Hepatocyte (in vitro differentiated cells): ENCODE results near the gene SLC29A3. TPM values are rescaled to one million over a fixed set of nuclear protein-coding genes. Genes with fewer than 3 reads are reported as not detected.

ENCODE experiments used
- DNase-seq: peaks from one replicate; pipeline ENCODE4 v3.0.0-alpha.2; 2016; ENCODE audit warnings: low spot score
- H2AFZ ChIP-seq: fragments of 200-600 bp; sonication (generic); 2 replicates; pipeline ENCODE4 v1.6.0; 2016; ENCODE audit warnings: antibody characterized with exemption, mild to moderate bottlenecking
- H3K27ac ChIP-seq: fragments of 200-600 bp; sonication (generic); 2 replicates; pipeline ENCODE4 v1.5.1; 2016; ENCODE audit warnings: mild to moderate bottlenecking
- H3K27me3 ChIP-seq: fragments of 200-600 bp; sonication (generic); 2 replicates; pipeline ENCODE4 v1.6.1; 2016
- H3K36me3 ChIP-seq: fragments of 200-600 bp; sonication (generic); replicated peaks from 2 replicates; pipeline ENCODE4 v1.5.1; 2016; ENCODE audit warnings: low read depth; ENCODE audit not compliant: insufficient read depth
- H3K4me1 ChIP-seq: fragments of 200-600 bp; sonication (generic); 2 replicates; pipeline ENCODE4 v1.5.1; 2016; ENCODE audit warnings: mild to moderate bottlenecking, moderate library complexity; ENCODE audit not compliant: insufficient read depth
- H3K4me2 ChIP-seq: fragments of 200-600 bp; sonication (generic); 2 replicates; pipeline ENCODE4 v1.6.0; 2016
- H3K4me3 ChIP-seq: fragments of 200-600 bp; sonication (generic); 2 replicates; pipeline ENCODE4 v1.5.1; 2016; ENCODE audit warnings: mild to moderate bottlenecking
- H3K79me2 ChIP-seq: fragments of 200-600 bp; sonication (generic); 2 replicates; pipeline ENCODE4 v1.6.0; 2017; ENCODE audit warnings: mild to moderate bottlenecking
- H3K9me2 ChIP-seq: fragments of 200-600 bp; sonication (generic); replicated peaks from 2 replicates; pipeline ENCODE4 v1.6.0; 2017; ENCODE audit warnings: mild to moderate bottlenecking; ENCODE audit not compliant: insufficient read depth
- H3K9me3 ChIP-seq: fragments of 200-600 bp; sonication (generic); 2 replicates; pipeline ENCODE4 v1.5.1; 2016; ENCODE audit warnings: low read depth, mild to moderate bottlenecking
- H4K20me1 ChIP-seq: fragments of 200-600 bp; sonication (generic); 2 replicates; pipeline ENCODE4 v1.6.0; 2016; ENCODE audit warnings: mild to moderate bottlenecking; ENCODE audit not compliant: insufficient read depth, poor library complexity, severe bottlenecking
- CTCF ChIP-seq: fragments of 200-600 bp; sonication (generic); IDR thresholded peaks from 2 replicates; pipeline ENCODE4 v1.5.1; 2016; ENCODE audit warnings: antibody characterized with exemption, mild to moderate bottlenecking; ENCODE audit not compliant: poor library complexity
- EZH2 ChIP-seq: fragments of 200-600 bp; sonication (generic); IDR thresholded peaks from 2 replicates; pipeline ENCODE4 v1.6.1; 2016; ENCODE audit warnings: antibody characterized with exemption, mild to moderate bottlenecking, borderline replicate concordance
- EZH2phosphoT487 ChIP-seq: fragments of 200-600 bp; sonication (generic); IDR thresholded peaks from one replicate; pipeline ENCODE4 v1.6.1; 2018; ENCODE audit warnings: antibody characterized with exemption, mild to moderate bottlenecking, low read depth, moderate library complexity; ENCODE audit not compliant: unreplicated experiment, severe bottlenecking
- WGBS: methylation state at CpG from one replicate; pipeline ENCODE4 v1.1.6; 2016; ENCODE audit warnings: low lambda C conversion rate; ENCODE audit errors: missing lambda C conversion rate; 5-methylcytosine and 5-hydroxymethylcytosine counted together
- polyA plus RNA-seq: library from polyadenylated mRNA; unstranded; fragments of >200 nt; fragmentation: Nextera tagmentation; extraction: Ambion mirVana; gene quantifications from 2 replicates; pipeline ENCODE4 v1.2.1, GENCODE V29; 2016
- total RNA-seq: library from RNA; depleted of rRNA; stranded (reverse); fragments of >200 nt; gene quantifications from 2 replicates; pipeline ENCODE4 v1.2.3, GENCODE V29; 2014

Gene SLC29A3
- total and polyA plus RNA-seq, 2 experiments from 2014 or later, result 8.4 to 12.0 TPM

GRCh38 chr10:71312220-71312619, 6.8 kb upstream of the SLC29A3 start:
- H3K27ac ChIP-seq, result no peak overlapping the region
- no peaks in the 10 kb centered on the region for H3K79me2 ChIP-seq
- no peak overlapping the region for H2AFZ ChIP-seq
- TF ChIP-seq EZH2 (no peak), EZH2phosphoT487 (no peak), CTCF (no peak)
- no peak overlapping the region for H3K4me3 ChIP-seq
- H4K20me1 ChIP-seq, result no peaks in the 10 kb centered on the region
- no peaks in the 10 kb centered on the region for H3K9me3 ChIP-seq
- H3K27me3 ChIP-seq, result no peaks in the 10 kb centered on the region
- no peak overlapping the region for H3K4me2 ChIP-seq
- 90% methylated on average over 1 of the region's 1 CpG for WGBS
- peaks cover 9% of the 10 kb centered on the region for H3K4me1 ChIP-seq
- H3K9me2 ChIP-seq, result no peaks in the 10 kb centered on the region
- no peaks in the 10 kb centered on the region for H3K36me3 ChIP-seq
- DNase-seq, result no peak

GRCh38 chr10:71312811-71313789, 6.0 kb upstream of the SLC29A3 start:
- Histone ChIP-seq H2AFZ (no peak overlapping the region), H3K4me2 (no peak overlapping the region), H3K79me2 (no peaks in the 10 kb centered on the region), H4K20me1 (no peaks in the 10 kb centered on the region), H3K27ac (peak overlapping the region; percentile 14), H3K4me1 (peaks cover 3% of the 10 kb centered on the region), H3K36me3 (no peaks in the 10 kb centered on the region), H3K9me3 (no peaks in the 10 kb centered on the region), H3K27me3 (no peaks in the 10 kb centered on the region), H3K4me3 (no peak overlapping the region), H3K9me2 (no peaks in the 10 kb centered on the region)
- no peak for TF ChIP-seq EZH2phosphoT487
- WGBS, result 69% methylated on average over 19 of the region's 19 CpGs
- DNase-seq, result peak; percentile 53

GRCh38 chr10:71314028-71314693, 4.9 kb upstream of the SLC29A3 start:
- TF ChIP-seq EZH2, result no peak
- TF ChIP-seq CTCF, result peak; percentile 93
- Histone ChIP-seq H3K27ac (no peak overlapping the region), H3K36me3 (no peaks in the 10 kb centered on the region), H3K4me2 (peak overlapping the region; percentile 85), H3K27me3 (no peaks in the 10 kb centered on the region), H3K4me1 (peaks cover 6% of the 10 kb centered on the region), H2AFZ (peak overlapping the region; percentile 71), H3K9me3 (no peaks in the 10 kb centered on the region), H3K9me2 (no peaks in the 10 kb centered on the region), H3K4me3 (no peak overlapping the region), H4K20me1 (no peaks in the 10 kb centered on the region), H3K79me2 (no peaks in the 10 kb centered on the region)
- peak; percentile 81 for DNase-seq
- WGBS, result 16% methylated on average over 16 of the region's 21 CpGs

GRCh38 chr10:71314694-71315225, 4.3 kb upstream of the SLC29A3 start:
- no peaks in the 10 kb centered on the region for H4K20me1 ChIP-seq
- no peaks in the 10 kb centered on the region for H3K79me2 ChIP-seq
- 66% methylated on average over 11 of the region's 11 CpGs for WGBS
- H3K9me2 ChIP-seq, result no peaks in the 10 kb centered on the region
- H3K9me3 ChIP-seq, result no peaks in the 10 kb centered on the region
- H3K36me3 ChIP-seq, result no peaks in the 10 kb centered on the region
- no peak overlapping the region for H3K27ac ChIP-seq
- no peak overlapping the region for H3K4me3 ChIP-seq
- DNase-seq, result no peak
- H2AFZ ChIP-seq, result peak overlapping the region; percentile 71
- no peaks in the 10 kb centered on the region for H3K27me3 ChIP-seq
- peaks cover 9% of the 10 kb centered on the region for H3K4me1 ChIP-seq
- H3K4me2 ChIP-seq, result peak overlapping the region; percentile 85
- TF ChIP-seq CTCF, result no peak
- no peak for TF ChIP-seq EZH2phosphoT487
- TF ChIP-seq EZH2, result no peak
